ENCODE results near the gene PLEKHA7.
"Not testable (repeated sequence)": the region's sequence is repeated elsewhere in the genome, so short reads cannot be mapped to it uniquely, and the experiment has no call there.

GRCh38 chr11:16904761-16905160 lies 109.5 kb downstream of the PLEKHA7 start:
- TF ChIP-seq POLR2A, POLR2AphosphoS5, TAF1, SPI1, POU2F2 (IDR thresholded peaks at IDR 0.05; ENCODE audit: low read depth, low read length): not testable (repeated sequence)

All from GM12891 (cell line).